ENCODE measurements around the gene SH3PXD2B. TPM values are rescaled to one million over a fixed set of nuclear protein-coding genes. Genes with fewer than 3 reads are reported as not detected.
"Not testable (repeated sequence)": the region's sequence is repeated elsewhere in the genome, so short reads cannot be mapped to it uniquely, and the experiment has no call there.

Gene SH3PXD2B
- total RNA-seq, 2 donors from 2014 or later: 10.0 to 15.3 TPM

GRCh38 chr5:172362755-172363154 lies 91.6 kb downstream of the SH3PXD2B start:
- intact Hi-C loops (cut with DNase I): no loop called here
- DNase-seq (no peak), ATAC-seq (no peak)

GRCh38 chr5:172361566-172362238 lies 92.6 kb downstream of the SH3PXD2B start:
- DNase-seq (no peak), ATAC-seq (peak; percentile 30 to 64)
- intact Hi-C loops (cut with DNase I): no loop called here

GRCh38 chr5:172358345-172358744 lies 96.0 kb downstream of the SH3PXD2B start:
- intact Hi-C loops (cut with DNase I): no loop called here
- no peak for DNase-seq

GRCh38 chr5:172356527-172356926 lies 97.8 kb downstream of the SH3PXD2B start:
- ATAC-seq: no peak
- DNase-seq: no peak
- intact Hi-C loops (cut with DNase I): no loop called here

More at GRCh38 chr5:172358345-172358744, 96.0 kb downstream of the SH3PXD2B start:
- no peak for ATAC-seq

GRCh38 chr5:172356047-172356446 lies 98.3 kb downstream of the SH3PXD2B start:
- DNase-seq (no peak), ATAC-seq (no peak)
- intact Hi-C loops (cut with DNase I): no loop called here

GRCh38 chr5:172353846-172354245 lies 100.5 kb downstream of the SH3PXD2B start:
- no peak for ATAC-seq
- intact Hi-C loops (cut with DNase I): no loop called here
- DNase-seq: no peak

GRCh38 chr5:172353271-172353812 lies 101.0 kb downstream of the SH3PXD2B start:
- intact Hi-C loops (cut with DNase I): no loop called here
- no peak for ATAC-seq
- no peak for DNase-seq

- ATAC-seq; intact Hi-C loops (cut with DNase I): not testable (repeated sequence)
These were observed 101.8 kb downstream of the SH3PXD2B start for GRCh38 chr5:172352526-172352925.

GRCh38 chr5:172351240-172351778 lies 103.0 kb downstream of the SH3PXD2B start:
- no peak for ATAC-seq
- intact Hi-C loops (cut with DNase I): no loop called here
- no peak for DNase-seq

More at GRCh38 chr5:172352526-172352925, 101.8 kb downstream of the SH3PXD2B start:
- not testable (repeated sequence) for DNase-seq

GRCh38 chr5:172350212-172351181 lies 103.8 kb downstream of the SH3PXD2B start:
- DNase-seq: no peak
- intact Hi-C loops (cut with DNase I): no loop called here
- no peak for ATAC-seq

- intact Hi-C loops (cut with DNase I); DNase-seq; ATAC-seq: not testable (repeated sequence)
These were observed 105.6 kb downstream of the SH3PXD2B start for GRCh38 chr5:172348733-172349132.

- intact Hi-C loops (cut with DNase I): no loop called here
- ATAC-seq (no peak), DNase-seq (no peak)
These were observed 106.2 kb downstream of the SH3PXD2B start for GRCh38 chr5:172348084-172348483.

- intact Hi-C loops (cut with DNase I): no loop called here
- ATAC-seq (peak in 1 of 2 donors; percentile 17), DNase-seq (no peak)
These were observed 106.8 kb downstream of the SH3PXD2B start for GRCh38 chr5:172347496-172348052.

GRCh38 chr5:172345881-172346280 lies 108.4 kb downstream of the SH3PXD2B start:
- DNase-seq (no peak), ATAC-seq (no peak)
- intact Hi-C loops (cut with DNase I): no loop called here

GRCh38 chr5:172344855-172345409 lies 109.4 kb downstream of the SH3PXD2B start:
- DNase-seq: no peak
- intact Hi-C loops (cut with DNase I): no loop called here
- no peak for ATAC-seq

- no peak for ATAC-seq
- intact Hi-C loops (cut with DNase I): no loop called here
These were observed 110.6 kb downstream of the SH3PXD2B start for GRCh38 chr5:172343741-172344140.

GRCh38 chr5:172342918-172343317 lies 111.4 kb downstream of the SH3PXD2B start:
- DNase-seq: no peak
- intact Hi-C loops (cut with DNase I): no loop called here
- peak in 1 of 2 donors; percentile 25 for ATAC-seq

More at GRCh38 chr5:172343741-172344140, 110.6 kb downstream of the SH3PXD2B start:
- no peak for DNase-seq

- peak; percentile 31 for DNase-seq
- intact Hi-C loops (cut with DNase I): no loop called here
- peak in 1 of 2 donors; percentile 9 for ATAC-seq
These were observed 114.8 kb downstream of the SH3PXD2B start for GRCh38 chr5:172339264-172340180.

All from left cardiac atrium (tissue), 4 donors.